ENCODE data around the gene PROP1.
A peak's percentile ranks its signal among the peaks of the same experiment; 100 is the strongest.
"Not testable (repeated sequence)": the region's sequence is repeated elsewhere in the genome, so short reads cannot be mapped to it uniquely, and the experiment has no call there.

Gene PROP1

DNA sequence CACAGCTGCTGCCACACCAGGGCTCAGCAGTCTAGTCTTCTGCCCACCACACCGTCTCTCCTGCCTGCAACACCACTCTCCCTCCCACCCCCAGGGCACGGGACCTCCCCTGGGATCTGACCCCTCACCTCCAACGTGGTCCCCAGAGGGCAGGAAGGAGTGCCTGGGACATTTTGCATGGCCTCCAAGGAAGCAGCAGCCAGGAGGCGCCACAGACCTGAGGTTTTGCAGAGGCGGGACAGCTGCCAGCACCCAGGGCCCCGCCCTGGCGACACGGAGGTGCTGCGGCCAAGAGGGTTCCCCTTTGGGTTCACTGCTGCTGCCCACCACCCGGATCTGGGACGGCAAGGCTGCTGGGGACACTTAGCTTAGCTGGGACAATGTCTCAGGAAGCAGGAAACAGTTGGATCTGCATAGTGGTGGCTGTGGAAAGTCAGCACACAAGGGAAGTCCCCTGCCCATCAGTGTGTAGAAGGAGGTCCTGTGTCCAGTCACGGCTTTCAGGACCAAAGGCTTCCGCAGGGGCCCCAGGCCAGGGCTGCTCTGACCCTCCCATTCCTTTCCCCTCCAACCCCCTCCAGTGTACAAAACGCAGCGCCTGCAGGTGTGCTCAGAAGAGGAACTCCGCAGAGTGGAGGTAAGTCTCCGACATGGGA, 13.8 kb downstream of the PROP1 start:
- peak; percentile 5 for DNase-seq

GRCh38 chr5:177981296-177982071, 14.6 kb downstream of the PROP1 start:
- no peak for DNase-seq

- DNase-seq = no peak
These were observed 15.3 kb downstream of the PROP1 start for GRCh38 chr5:177980743-177981151.

DNA sequence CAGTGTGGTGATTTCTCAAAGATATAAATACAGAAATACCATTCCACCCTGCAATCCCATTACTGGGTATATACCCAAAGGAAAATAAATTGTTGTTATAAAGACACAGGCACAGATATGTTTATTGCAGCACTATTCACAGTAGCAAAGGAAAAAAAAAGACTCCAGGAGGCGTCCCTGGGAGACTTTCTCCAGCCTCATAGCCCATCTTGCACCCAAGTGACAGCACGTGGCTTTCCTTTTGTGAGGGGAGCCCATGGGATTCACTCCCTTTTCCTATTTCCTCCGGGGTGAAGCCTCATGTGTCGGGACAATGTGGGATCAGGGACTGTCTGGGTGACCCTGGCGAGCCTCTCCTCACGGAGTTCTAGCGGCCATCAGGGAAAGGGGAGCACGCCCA, 18.4 kb downstream of the PROP1 start:
- not testable (repeated sequence) for DNase-seq

DNA sequence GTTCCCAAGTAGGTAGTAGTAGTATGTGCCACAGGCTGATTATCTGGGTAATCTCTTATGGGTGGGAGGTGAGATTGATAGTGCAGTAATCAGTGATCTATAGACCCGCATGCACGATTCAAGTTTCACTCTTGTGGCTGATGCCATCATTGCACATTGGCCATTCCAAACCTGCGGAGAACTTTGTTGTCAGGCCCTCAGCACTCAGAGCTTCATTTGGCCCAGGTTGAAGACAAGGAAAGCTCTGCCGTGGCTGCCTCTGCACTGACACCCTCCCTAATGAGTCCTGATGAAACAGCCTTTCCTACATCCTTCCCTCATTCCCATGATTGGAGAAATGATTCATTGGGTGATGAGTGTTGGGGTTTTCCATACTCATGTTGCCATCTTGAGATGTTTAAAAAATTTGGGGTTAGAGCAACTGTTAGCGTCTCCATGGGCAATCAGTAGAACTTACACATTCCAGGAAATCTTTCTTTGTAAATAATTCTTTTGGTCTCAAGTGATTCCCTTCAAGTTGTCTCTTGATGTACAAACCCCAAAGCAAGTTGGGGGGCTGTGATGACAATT, 22.9 kb downstream of the PROP1 start:
- no peak for DNase-seq

DNA sequence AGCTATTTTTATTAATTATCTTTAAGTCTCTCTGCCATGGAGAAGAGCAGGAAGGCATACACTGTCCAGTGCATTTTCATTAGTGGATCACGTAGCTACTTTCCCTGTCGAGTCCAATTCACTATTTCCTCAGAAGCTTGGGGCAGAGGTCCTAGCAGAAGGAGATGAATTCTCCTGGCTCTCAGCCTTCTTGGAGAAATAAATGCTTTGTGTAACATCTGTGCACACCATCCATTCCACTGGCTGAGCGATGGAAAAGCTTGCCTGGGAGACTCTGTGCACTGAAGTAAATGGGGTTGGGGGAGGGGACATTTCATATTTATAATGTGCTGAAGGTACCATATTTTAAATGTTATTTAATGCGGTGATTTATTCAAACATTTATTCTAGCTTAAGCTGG, 23.4 kb downstream of the PROP1 start:
- DNase-seq = no peak

- not testable (repeated sequence) for DNase-seq
These were observed 24.0 kb downstream of the PROP1 start for GRCh38 chr5:177972014-177972413.

GRCh38 chr5:177968661-177969211, 27.3 kb downstream of the PROP1 start:
- DNase-seq = no peak

- no peak for DNase-seq
These were observed 28.7 kb downstream of the PROP1 start for GRCh38 chr5:177967221-177967887.

DNA sequence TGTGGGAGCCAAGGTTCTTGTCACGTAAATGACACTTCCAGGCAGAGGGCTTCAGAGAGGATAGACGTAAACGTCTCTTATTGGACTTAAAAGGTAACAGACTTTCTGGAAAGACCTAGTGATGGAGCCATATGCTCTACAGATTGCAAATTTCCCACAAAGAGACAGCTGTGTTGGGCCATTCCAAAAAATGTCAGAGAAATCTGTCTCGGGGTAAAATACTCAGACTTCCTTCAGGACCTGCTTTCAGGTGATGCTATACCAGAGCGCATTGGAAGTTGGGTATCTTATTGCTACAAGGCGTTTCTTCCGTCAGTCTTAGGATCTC, 29.2 kb downstream of the PROP1 start:
- no peak for DNase-seq

DNA sequence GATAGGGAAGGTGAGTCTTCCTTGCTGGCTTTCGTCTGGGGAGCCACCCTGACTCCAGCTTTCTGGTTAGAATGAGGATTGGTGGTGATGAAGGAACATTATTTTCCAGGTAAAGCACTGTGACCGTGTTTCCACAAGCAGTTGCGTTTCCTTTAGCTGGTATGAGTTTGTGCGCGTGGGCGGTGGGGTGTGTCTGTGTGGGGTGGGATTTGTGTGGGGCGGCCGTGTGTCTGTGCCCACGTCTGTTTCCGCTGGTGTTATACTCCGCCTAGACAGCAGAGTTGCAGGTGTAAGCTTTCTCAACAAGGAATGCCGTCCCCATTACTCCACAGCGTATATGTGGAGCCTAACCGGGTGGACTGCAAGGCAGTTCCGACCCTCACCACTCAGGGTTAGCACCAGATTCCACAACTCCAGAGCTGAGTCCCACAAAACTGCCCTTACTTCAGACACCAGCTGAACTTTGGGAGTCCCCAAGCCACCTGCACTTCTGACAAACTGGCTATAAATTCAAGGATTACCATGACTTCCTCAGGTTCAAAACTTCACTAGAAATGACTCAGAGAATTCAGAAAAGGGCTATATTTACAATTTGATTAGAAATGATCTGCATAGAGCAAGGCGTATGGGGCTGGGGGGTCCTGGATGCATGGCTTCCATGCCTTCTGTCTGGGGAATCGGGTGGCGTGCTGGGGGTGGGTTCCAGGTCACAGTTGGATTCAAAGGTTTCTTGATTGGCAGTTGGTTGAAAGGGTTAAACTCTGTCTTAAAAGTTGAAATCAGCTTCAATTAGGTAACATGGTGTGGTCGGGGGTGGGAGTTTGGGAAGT, 29.8 kb downstream of the PROP1 start:
- DNase-seq = no peak

- no peak for DNase-seq
These were observed 31.6 kb downstream of the PROP1 start for GRCh38 chr5:177964471-177964870.

- no peak for DNase-seq
These were observed 32.1 kb downstream of the PROP1 start for GRCh38 chr5:177963966-177964365.

DNA sequence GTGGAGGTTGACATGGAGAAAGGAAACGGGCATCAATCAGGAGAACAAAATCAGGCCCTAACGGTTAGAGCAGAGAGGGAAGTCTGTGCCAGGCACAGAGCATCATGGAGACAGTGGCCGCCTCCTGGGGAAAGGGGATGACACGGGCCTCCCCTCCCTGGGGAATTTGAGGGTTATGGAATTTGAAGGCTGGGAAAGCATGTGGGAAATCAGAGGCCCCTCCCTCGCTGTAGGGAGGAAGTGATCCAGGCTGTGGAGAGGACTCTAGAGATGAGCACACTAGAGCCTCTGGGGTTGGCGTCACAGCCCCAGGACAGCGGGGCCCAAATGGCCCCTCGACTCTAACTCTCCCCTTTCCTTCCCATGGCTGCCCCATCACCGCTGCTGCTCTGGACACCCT, 36.7 kb downstream of the PROP1 start:
- no peak for DNase-seq

- no peak for DNase-seq
These were observed 37.3 kb downstream of the PROP1 start for GRCh38 chr5:177958696-177959095.

- DNase-seq = no peak
These were observed 38.8 kb downstream of the PROP1 start for GRCh38 chr5:177957241-177957640.

DNA sequence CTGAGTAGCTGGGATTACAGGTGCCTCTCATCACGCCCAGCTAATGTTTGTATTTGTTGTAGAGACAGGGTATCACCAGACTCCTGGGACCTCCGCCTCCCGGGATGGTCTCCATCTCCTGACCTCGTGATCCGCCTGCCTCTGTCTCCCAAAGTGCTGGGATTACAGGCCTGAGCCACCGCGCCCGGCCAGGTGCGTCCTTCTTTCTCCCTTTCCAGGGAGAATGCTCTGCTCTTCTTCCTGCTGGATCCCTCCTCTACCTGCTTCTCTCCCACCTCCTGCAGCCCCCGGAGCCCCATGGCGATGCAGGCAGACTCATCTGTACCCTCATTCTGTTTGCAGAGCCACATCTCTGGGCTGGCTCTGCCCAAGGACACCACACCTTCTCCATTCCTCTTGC, 42.9 kb downstream of the PROP1 start:
- DNase-seq = not testable (repeated sequence)

DNA sequence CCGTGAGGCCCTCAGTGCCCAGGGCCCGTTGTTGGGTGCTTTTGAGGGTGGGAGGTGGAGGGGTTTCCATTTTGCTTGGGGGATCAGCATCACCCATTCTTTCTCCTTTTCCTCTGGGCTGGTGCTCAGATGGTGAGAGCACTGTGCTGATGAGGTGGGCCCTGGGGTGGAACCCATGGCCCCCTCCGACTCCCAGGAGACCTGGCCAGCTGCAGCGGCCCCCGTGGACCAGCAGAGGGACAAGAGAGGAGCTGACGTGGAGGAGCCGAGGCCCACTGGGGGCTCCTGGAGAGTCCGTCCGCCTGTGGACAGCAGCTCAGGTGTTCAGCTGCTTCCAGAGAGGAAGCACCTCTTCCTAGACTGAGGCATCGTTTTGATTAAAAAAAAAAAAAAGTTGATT, 46.4 kb downstream of the PROP1 start:
- DNase-seq = not testable (repeated sequence)

DNA sequence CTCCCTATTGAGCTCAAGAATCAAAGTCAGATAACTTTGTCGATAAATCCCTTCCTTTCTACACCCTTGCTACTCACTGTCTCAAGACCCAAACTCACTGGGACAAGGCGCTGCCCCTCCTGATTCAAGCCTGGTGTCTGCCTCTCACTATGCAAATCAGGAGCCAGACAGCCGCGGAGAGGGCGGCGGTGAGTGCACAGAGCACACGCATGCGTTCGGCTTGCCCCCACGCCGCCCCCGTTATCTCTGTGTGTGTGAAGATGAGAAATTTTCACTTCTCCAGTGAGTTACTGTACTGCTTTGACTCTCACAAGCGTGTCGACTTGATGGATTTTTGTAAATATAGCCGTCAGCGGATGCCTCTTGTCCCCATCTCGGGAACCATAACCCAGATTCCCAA, 47.0 kb downstream of the PROP1 start:
- DNase-seq = not testable (repeated sequence)

- DNase-seq = not testable (repeated sequence)
These were observed 48.1 kb downstream of the PROP1 start for GRCh38 chr5:177947912-177948311.

DNA sequence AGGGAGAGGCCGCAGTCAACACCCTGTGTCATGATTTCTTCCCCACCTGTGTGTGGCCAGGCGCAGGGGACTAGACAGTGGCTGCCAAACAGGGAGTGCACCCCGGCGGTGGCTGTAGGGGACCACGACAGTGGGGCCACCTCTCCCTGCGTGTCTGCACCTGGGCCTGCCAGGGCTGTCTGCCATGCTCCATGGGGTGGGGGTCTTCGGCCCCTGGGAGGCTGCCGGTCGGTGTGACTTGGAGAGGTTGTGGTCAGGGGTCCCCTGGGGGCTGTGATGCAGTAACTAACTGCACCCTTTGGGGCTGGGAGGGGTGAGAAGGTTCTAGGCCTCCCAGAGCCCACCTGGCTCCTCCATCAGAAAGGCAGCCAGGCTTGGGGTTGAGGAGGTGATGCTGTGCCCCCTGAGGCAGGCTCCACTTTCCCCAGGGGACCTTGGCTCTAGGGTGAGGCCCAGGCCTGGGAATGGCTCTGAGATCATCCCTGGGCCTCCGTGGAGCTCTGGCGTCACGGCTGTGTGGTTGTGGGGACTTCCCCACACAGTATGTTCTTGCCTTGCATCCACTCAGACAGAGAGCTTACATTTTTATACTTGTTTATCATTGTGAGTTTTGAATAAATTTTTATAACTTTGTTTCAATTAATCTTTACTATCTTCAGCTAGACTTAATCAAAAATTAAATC, 50.3 kb downstream of the PROP1 start:
- not testable (repeated sequence) for DNase-seq

DNA sequence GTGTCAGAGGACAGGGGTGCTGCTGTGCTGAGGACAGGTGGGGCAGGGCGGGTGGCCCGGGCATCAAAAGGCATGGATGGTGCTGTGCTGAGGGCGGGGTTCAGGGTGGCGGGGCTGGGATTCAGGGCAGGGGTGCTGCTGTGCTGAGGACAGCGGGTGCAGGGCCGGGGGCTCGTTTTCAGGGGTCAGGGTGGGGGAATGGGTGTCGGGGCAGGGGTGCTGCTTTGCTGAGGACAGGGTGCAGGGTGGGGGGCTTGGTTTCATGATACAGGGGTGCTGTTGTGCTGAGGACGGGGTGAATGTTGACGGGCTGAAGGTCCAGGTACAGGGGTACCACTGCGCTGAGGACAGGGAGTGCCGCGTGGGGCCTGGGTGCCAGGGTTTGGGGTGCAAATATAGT, 50.9 kb downstream of the PROP1 start:
- DNase-seq = not testable (repeated sequence)
